Measurements from ENCODE around the gene MPHOSPH6.
"Not testable (repeated sequence)": the region's sequence is repeated elsewhere in the genome, so short reads cannot be mapped to it uniquely, and the experiment has no call there.

Gene MPHOSPH6

DNA sequence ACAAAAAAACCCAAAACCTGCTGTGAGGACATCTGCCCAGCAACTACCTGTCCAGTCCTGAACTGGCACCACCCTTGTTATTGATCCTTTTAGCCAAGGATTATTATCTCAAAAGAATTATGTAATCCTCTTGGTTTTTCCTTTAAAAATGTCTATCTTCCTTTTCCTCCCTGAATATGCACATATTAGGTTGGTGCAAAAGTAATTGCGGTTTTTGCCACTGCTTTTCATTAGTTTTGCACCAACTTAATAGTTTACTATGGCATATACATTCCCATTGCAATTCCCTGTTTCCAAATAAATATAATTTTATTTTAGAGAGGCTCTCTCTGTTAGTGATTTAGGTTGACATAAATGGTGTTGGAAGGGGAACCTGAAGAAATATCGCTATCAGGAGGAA is 51.3 kb downstream of the MPHOSPH6 start:
- DNase-seq (ENCODE audit: low spot score), result no peak

DNA sequence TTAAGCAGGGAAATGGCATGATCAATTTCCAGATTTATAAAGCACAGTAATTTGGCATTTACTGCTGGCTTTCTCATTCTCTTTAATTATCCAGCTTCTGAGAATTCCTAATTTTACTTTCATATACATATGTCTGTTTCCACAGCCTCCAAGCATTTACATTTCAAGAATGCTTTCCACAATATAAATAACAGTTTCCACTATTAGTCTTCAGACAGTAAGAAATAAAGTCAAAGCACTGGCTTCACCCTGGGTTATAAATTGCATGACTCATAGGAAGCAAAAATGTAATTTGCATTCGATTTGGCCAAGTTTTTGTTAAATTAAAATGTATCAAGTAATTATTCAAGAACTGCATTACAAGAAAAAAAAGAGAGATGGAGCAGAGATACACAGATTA is 53.5 kb downstream of the MPHOSPH6 start:
- no peak for DNase-seq (ENCODE audit: low spot score)

DNA sequence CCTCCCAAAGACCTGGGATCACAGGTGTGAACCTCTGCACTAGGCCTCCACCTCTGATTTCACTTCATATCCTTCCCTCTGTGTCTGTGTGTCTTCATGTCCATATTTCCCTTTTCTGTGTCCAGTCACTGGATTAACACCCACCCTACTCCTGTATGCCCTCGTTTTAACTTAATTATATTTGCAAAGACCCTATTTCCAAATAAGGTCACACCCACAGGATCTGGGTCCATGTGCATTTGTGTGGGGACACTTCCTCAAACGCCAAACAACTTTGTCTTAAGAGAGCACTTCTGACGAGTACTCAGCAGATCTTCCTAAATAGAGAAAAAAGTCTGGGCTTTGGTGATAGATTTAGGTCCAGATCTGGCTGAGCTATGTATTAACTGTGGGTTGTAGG is 56.3 kb downstream of the MPHOSPH6 start:
- DNase-seq (ENCODE audit: low spot score), result no peak

DNA sequence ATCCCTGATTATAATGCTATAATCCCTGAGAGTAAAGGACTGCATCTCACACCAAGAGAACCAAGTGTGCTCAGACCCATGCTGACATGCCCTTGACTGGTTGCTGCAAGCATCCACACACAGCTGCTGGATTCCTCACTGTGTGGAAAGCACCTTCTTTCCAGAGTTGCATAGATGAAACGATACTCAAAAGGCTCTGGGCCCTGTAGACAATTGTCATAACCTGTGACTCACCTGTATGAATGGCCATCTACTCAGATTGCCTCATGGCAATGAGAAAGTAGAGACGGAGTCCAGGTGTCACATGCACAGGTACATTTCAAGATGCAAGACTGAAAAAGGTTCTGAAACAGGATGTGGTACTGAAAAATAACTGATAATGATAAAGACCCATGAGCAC is 58.1 kb downstream of the MPHOSPH6 start:
- peak; percentile 3 for DNase-seq (ENCODE audit: low spot score)

DNA sequence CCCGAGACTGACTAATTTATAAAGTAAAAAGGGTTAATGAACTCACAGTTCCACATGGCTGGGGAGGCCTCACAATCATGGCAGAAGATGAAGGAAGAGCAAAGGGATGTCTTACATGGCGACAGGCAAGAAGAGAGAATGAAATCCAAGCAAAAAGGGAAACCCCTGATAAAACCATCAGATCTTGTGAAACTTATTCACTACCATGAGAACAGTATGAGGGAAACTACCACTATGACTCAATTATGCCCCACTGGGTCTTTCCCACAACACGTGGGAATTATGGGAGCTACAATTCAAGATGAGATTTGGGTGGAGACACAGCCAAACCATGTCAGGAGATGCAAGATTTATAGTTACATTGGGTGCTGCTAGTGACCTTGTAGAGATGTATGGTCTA is 60.8 kb downstream of the MPHOSPH6 start:
- DNase-seq (ENCODE audit: low spot score), result not testable (repeated sequence)

DNA sequence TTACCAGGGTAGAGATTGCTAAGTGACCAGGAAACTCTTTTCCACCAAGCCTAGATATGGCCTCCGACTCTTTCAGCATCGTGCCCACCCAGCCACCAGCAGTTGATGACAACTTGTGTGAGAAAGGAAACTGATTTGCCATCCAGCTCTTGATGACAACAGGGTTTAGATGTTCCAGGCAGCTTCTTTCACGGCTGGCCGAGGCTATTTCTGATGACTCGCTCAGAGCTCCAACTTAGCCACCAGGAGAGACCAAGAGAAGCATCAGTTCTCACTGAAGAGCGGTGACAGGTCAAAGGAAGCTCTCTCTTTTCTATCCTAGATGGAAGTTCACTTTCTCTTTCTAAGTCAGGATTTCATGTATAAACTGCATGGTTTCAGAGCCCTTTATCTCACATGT is 61.2 kb downstream of the MPHOSPH6 start:
- no peak for DNase-seq (ENCODE audit: low spot score)

DNA sequence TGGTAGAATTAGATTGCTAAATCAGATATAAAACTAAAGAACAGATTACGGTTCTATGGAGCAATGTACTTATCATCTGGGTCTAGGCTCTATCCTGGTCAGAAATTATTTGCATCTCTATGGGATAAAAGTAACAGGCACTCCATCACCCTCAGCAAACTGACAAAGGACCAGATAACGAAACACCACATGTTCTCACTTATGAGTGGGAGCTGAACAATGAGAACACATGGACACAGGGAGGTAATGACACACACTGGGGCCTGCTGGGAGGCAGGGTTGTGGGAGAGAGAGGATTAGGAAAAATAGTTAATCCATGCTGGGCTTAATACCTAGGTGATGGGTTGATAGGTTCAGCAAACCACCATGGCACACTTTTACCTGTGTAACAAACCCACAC is 61.9 kb downstream of the MPHOSPH6 start:
- no peak for DNase-seq (ENCODE audit: low spot score)

DNA sequence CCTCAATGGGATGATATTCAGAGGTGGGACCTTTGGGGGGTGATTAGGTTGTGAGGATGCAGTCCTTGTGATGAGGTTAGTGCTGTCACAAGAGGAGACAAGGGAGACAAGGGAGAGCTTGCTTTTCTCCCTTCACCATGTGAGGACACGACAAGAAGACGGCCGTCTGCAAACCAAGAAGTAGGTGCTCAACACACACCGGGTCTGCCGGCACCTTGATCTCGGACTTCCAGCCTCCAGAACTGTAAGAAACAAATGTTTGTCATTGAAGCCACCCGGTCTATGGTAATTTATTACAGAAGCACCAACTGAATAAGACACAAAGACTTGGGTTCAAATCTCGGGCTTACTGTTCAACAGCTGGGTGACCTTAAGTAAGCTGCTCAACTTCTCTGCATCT is 64.9 kb downstream of the MPHOSPH6 start:
- DNase-seq (ENCODE audit: low spot score), result no peak
